ENCODE data around the gene EXOC4. TPM values are rescaled to one million over a fixed set of nuclear protein-coding genes. Genes with fewer than 3 reads are reported as not detected.

The EXOC4 gene
- total RNA-seq, 2 donors from 2014 or later: 62.0 to 146 TPM

DNA sequence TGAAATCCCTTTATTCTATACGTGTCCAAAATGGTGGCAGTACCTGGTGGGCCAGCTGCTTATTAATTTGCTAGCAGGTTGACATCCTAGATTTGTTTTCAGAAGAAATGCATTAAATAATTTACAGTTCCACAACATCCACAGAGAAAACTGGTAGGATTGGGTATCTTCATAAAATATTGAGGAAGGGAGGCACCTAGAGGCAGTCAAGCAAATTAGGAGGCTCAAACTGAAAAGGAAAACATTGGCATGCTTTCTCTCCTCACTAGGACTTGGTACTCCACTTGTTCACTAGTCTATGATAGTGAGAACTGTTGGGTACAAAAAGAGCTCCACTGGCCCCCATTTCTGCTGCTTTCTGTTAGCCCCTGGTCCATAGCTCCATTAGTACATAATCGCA, 855.9 kb downstream of the EXOC4 start:
- no peak overlapping the region for H3K4me3 ChIP-seq
- no peaks in the 10 kb centered on the region for H3K27me3 ChIP-seq
- H3K36me3 ChIP-seq (replicated peaks in 1 of 2; ENCODE audit: insufficient read depth in 1 of 2, low read depth in 2 of 2): no peaks in the 10 kb centered on the region
- no peak for ATAC-seq
- H3K4me1 ChIP-seq: no peaks in the 10 kb centered on the region
- intact Hi-C loops (cut with DNase I): no loop called here
- TF ChIP-seq, protein P1, sequence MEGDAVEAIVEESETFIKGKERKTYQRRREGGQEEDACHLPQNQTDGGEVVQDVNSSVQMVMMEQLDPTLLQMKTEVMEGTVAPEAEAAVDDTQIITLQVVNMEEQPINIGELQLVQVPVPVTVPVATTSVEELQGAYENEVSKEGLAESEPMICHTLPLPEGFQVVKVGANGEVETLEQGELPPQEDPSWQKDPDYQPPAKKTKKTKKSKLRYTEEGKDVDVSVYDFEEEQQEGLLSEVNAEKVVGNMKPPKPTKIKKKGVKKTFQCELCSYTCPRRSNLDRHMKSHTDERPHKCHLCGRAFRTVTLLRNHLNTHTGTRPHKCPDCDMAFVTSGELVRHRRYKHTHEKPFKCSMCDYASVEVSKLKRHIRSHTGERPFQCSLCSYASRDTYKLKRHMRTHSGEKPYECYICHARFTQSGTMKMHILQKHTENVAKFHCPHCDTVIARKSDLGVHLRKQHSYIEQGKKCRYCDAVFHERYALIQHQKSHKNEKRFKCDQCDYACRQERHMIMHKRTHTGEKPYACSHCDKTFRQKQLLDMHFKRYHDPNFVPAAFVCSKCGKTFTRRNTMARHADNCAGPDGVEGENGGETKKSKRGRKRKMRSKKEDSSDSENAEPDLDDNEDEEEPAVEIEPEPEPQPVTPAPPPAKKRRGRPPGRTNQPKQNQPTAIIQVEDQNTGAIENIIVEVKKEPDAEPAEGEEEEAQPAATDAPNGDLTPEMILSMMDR (IDR thresholded peaks at IDR 0.05): no peak
- TF ChIP-seq POLR2A (IDR thresholded peaks at IDR 0.05): no peak
- DNase-seq: no peak
- H3K9me3 ChIP-seq: no peaks in the 10 kb centered on the region
- whole genome bisulfite sequencing, 2 donors: 93 to 97% methylated on average over 1 to 2 of the region's 2 CpGs
- no peak overlapping the region for H3K27ac ChIP-seq

DNA sequence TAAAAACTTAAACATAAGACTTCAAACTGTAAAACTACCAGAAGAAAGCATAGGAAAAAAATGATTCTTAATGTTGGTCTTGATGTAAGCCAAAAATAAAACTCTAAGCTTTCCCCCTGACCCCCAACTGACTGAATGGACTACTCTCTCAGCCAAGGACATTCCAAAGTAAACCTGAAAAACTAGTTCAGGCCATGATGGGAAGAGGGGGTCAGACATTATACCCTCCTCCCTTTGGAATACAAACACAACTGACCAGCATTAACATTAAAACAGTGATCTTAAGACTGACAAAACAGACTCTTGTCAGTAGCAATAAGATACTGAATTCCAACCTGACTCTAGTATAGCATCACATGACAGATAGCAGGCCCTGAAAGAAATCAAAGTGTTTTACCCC, 860.8 kb downstream of the EXOC4 start:
- H3K4me1 ChIP-seq: no peaks in the 10 kb centered on the region
- DNase-seq (no peak), ATAC-seq (no peak)
- no peak for TF ChIP-seq POLR2A (IDR thresholded peaks at IDR 0.05)
- intact Hi-C loops (cut with DNase I): no loop called here
- H3K36me3 ChIP-seq (replicated peaks in 1 of 2; ENCODE audit: insufficient read depth in 1 of 2, low read depth in 2 of 2): no peaks in the 10 kb centered on the region
- H3K4me3 ChIP-seq: no peak overlapping the region
- H3K9me3 ChIP-seq: no peaks in the 10 kb centered on the region
- no peak overlapping the region for H3K27ac ChIP-seq
- no peaks in the 10 kb centered on the region for H3K27me3 ChIP-seq

DNA sequence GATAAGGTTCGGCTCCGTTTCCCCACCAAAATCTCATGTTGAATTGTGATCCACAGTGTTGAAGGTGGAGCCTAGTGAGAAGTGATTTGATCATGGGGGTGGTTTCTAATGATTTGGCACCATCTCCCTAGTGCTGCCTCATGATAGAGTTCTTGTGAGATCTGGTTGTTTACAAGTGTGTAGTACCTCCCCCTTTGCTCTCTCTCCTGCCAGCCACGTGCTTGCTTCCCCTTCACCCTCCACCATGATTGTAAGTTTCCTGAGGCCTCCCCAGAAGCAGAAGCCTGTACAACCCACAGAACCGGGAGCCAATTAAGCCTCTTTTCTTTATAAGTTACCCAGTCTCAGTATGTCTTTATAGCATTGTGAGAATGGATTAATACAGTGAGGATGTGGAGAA, 862.1 kb downstream of the EXOC4 start:
- no peak for ATAC-seq
- no peaks in the 10 kb centered on the region for H3K4me1 ChIP-seq

More for the DNA sequence above, 862.1 kb downstream of the EXOC4 start:
- Histone ChIP-seq H3K27me3 (no peaks in the 10 kb centered on the region), H3K36me3 (replicated peaks in 1 of 2; ENCODE audit: insufficient read depth in 1 of 2, low read depth in 2 of 2) (no peaks in the 10 kb centered on the region), H3K27ac (no peak overlapping the region), H3K9me3 (no peaks in the 10 kb centered on the region), H3K4me3 (no peak overlapping the region)
- intact Hi-C loops (cut with DNase I): no loop called here
- TF ChIP-seq, protein P1 (IDR thresholded peaks at IDR 0.05): no peak
- TF ChIP-seq POLR2A (IDR thresholded peaks at IDR 0.05): no peak
- DNase-seq: no peak
- WGBS, 2 donors: 78 to 79% methylated on average over 4 of the region's 4 CpGs

Small RNA genes within 50 kb of the gene (microRNA-seq; reads per million reads assigned to microRNA genes)
- gene MIR6133 (ENCODE audit: borderline number of aligned reads in 2 of 2, borderline replicate concordance in 2 of 2): 0 reads per million in 2 donors

Small RNA genes within 50 kb of the gene (small RNA-seq; reads per million reads assigned to genes)
- not detected for gene MIR6133

Other genes starting within 250 kb of the EXOC4 start
- gene CHCHD3, start 171.0 kb upstream of the EXOC4 start, total RNA-seq: 10 to 100 TPM; 24.4 to 32.6 TPM